Loucy (cell line): ENCODE measurements around the gene GPC5.

Source experiments
- H2AFZ ChIP-seq: fragments of 200-600 bp; sonication (generic); 2 replicates; pipeline ENCODE4 v1.6.0; 2016; ENCODE audit warnings: antibody characterized with exemption, mild to moderate bottlenecking, low read length, moderate library complexity
- H3F3A ChIP-seq: fragments of 200-600 bp; 2 replicates; pipeline ENCODE4 v1.6.0; 2016; ENCODE audit warnings: antibody characterized with exemption, low read depth, mild to moderate bottlenecking
- H3K27me3 ChIP-seq: fragments of 200-600 bp; sonication (generic); 2 replicates; pipeline ENCODE4 v1.6.1; 2014; ENCODE audit warnings: low read length, mild to moderate bottlenecking; ENCODE audit not compliant: insufficient read depth, poor library complexity, severe bottlenecking
- H3K36me3 ChIP-seq: fragments of 200-600 bp; sonication (generic); 2 replicates; pipeline ENCODE4 v1.6.1; 2016; ENCODE audit warnings: low read length; ENCODE audit not compliant: insufficient read depth
- H3K4me1 ChIP-seq: fragments of 200-600 bp; sonication (generic); 2 replicates; pipeline ENCODE4 v1.5.1; 2014; ENCODE audit warnings: low read length, mild to moderate bottlenecking; ENCODE audit not compliant: insufficient read depth, poor library complexity, severe bottlenecking
- H3K4me2 ChIP-seq: fragments of 200-600 bp; sonication (generic); 2 replicates; pipeline ENCODE4 v1.6.0; 2014; ENCODE audit warnings: antibody characterized with exemption, low read length, low read depth, mild to moderate bottlenecking; ENCODE audit not compliant: poor library complexity, severe bottlenecking
- H3K4me3 ChIP-seq: fragments of 200-600 bp; sonication (generic); 2 replicates; pipeline ENCODE4 v1.5.1; 2014; ENCODE audit warnings: low read length, mild to moderate bottlenecking, mixed read lengths; ENCODE audit not compliant: poor library complexity, severe bottlenecking
- H3K79me2 ChIP-seq: fragments of 200-600 bp; sonication (generic); 2 replicates; pipeline ENCODE4 v1.6.1; 2014; ENCODE audit warnings: low read length; ENCODE audit not compliant: insufficient read depth
- H3K9ac ChIP-seq: fragments of 200-600 bp; sonication (generic); 2 replicates; pipeline ENCODE4 v1.6.0; 2014; ENCODE audit warnings: mild to moderate bottlenecking, low read depth, low read length, moderate library complexity; ENCODE audit not compliant: poor library complexity, severe bottlenecking
- H3K9me2 ChIP-seq: fragments of 200-600 bp; sonication (generic); replicated peaks from 2 replicates; pipeline ENCODE4 v1.6.1; 2016; ENCODE audit warnings: low read depth, low read length, mixed read lengths
- H3K9me3 ChIP-seq: fragments of 200-600 bp; sonication (generic); 2 replicates; pipeline ENCODE4 v1.6.1; 2014; ENCODE audit warnings: mild to moderate bottlenecking, antibody characterized with exemption, low read length, low read depth; ENCODE audit not compliant: insufficient read depth
- H4K20me1 ChIP-seq: fragments of 200-600 bp; sonication (generic); 2 replicates; pipeline ENCODE4 v1.6.0; 2014; ENCODE audit warnings: antibody characterized with exemption, low read length, mild to moderate bottlenecking; ENCODE audit not compliant: insufficient read depth, poor library complexity, severe bottlenecking
- EZH2phosphoT487 ChIP-seq: fragments of 200-600 bp; IDR thresholded peaks from 2 replicates; pipeline ENCODE4 v1.6.1; 2018; ENCODE audit warnings: antibody characterized with exemption, mild to moderate bottlenecking, moderate library complexity, borderline replicate concordance
- TF ChIP-seq, protein P1 (sequence below): fragments of 200-600 bp; sonication (generic); conservative IDR thresholded peaks from 2 replicates; pipeline ENCODE4 v1.5.1; 2014; ENCODE audit warnings: mild to moderate bottlenecking, antibody characterized with exemption, low read length

Gene GPC5

DNA sequence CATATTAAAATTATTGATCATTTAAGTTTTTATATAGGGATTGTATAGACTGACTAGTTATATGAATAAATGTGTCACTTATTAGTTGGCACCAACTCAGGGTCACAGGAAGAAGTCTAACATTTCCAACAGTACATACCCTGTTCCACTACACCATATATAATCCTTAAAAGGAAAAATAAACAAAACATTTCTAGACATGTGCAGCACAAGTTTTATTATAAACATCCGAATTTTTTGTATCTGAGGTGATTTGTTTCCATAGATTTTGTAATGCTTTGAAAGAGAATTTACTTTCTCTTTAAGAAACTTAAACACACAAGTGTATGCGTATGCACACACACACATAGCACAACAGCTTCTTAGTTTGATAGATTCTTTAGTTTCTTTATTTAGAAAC is 1409.5 kb downstream of the GPC5 start:
- no peaks in the 10 kb centered on the region for H3K36me3 ChIP-seq
- H4K20me1 ChIP-seq: no peaks in the 10 kb centered on the region
- no peaks in the 10 kb centered on the region for H3K79me2 ChIP-seq
- no peaks in the 10 kb centered on the region for H3K9me3 ChIP-seq
- no peaks in the 10 kb centered on the region for H3K9me2 ChIP-seq
- H3F3A ChIP-seq: no peaks in the 10 kb centered on the region
- H3K9ac ChIP-seq: no peak overlapping the region
- H3K4me2 ChIP-seq: no peak overlapping the region
- no peak for TF ChIP-seq EZH2phosphoT487
- TF ChIP-seq, protein P1, sequence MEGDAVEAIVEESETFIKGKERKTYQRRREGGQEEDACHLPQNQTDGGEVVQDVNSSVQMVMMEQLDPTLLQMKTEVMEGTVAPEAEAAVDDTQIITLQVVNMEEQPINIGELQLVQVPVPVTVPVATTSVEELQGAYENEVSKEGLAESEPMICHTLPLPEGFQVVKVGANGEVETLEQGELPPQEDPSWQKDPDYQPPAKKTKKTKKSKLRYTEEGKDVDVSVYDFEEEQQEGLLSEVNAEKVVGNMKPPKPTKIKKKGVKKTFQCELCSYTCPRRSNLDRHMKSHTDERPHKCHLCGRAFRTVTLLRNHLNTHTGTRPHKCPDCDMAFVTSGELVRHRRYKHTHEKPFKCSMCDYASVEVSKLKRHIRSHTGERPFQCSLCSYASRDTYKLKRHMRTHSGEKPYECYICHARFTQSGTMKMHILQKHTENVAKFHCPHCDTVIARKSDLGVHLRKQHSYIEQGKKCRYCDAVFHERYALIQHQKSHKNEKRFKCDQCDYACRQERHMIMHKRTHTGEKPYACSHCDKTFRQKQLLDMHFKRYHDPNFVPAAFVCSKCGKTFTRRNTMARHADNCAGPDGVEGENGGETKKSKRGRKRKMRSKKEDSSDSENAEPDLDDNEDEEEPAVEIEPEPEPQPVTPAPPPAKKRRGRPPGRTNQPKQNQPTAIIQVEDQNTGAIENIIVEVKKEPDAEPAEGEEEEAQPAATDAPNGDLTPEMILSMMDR: no peak
- H2AFZ ChIP-seq: no peak overlapping the region
- no peak overlapping the region for H3K4me3 ChIP-seq
- no peaks in the 10 kb centered on the region for H3K4me1 ChIP-seq
- H3K27me3 ChIP-seq: no peaks in the 10 kb centered on the region

- Histone ChIP-seq H3K9me2 (no peaks in the 10 kb centered on the region), H3K79me2 (no peaks in the 10 kb centered on the region), H2AFZ (no peak overlapping the region), H3K36me3 (no peaks in the 10 kb centered on the region), H3K4me1 (no peaks in the 10 kb centered on the region), H3K9ac (no peak overlapping the region), H3K27me3 (no peaks in the 10 kb centered on the region), H3K4me3 (no peak overlapping the region), H4K20me1 (no peaks in the 10 kb centered on the region), H3K4me2 (no peak overlapping the region), H3K9me3 (no peaks in the 10 kb centered on the region), H3F3A (no peaks in the 10 kb centered on the region)
- TF ChIP-seq, protein P1: no peak
- TF ChIP-seq EZH2phosphoT487: no peak
Measured at GRCh38 chr13:92821324-92821723, 1422.9 kb downstream of the GPC5 start.

DNA sequence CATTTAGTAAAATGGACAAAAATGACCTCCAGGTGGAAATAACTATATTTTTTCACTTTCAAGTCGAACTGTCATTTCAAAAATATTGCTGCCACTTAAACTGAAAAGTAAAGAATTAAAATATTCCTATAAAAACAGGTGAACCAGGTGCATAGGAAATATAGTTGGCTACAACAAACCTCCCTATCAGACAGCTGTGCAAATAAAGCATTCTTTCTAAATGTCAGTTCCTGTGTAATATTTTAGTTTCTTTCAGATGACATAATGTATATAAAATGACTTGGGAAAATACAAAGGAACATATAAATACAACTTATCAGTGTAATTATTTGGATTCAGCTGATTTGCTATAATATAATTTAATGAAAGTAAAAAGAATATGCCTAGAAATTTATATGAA is 1424.6 kb downstream of the GPC5 start:
- no peak overlapping the region for H3K9ac ChIP-seq
- TF ChIP-seq EZH2phosphoT487: no peak
- TF ChIP-seq, protein P1: no peak
- no peaks in the 10 kb centered on the region for H3K9me2 ChIP-seq
- H3K4me3 ChIP-seq: no peak overlapping the region
- H3F3A ChIP-seq: no peaks in the 10 kb centered on the region
- no peaks in the 10 kb centered on the region for H4K20me1 ChIP-seq
- no peak overlapping the region for H2AFZ ChIP-seq
- no peak overlapping the region for H3K4me2 ChIP-seq
- H3K4me1 ChIP-seq: no peaks in the 10 kb centered on the region
- no peaks in the 10 kb centered on the region for H3K79me2 ChIP-seq
- H3K9me3 ChIP-seq: no peaks in the 10 kb centered on the region
- H3K36me3 ChIP-seq: no peaks in the 10 kb centered on the region
- H3K27me3 ChIP-seq: no peaks in the 10 kb centered on the region
